Urinary bladder (tissue), 4 donors: ENCODE results near the gene IFT22. TPM values are rescaled to one million over a fixed set of nuclear protein-coding genes. Genes with fewer than 3 reads are reported as not detected.
A peak's percentile ranks its signal among the peaks of the same experiment; 100 is the strongest.

Experiments used
- DNase-seq: peaks from one replicate; pipeline ENCODE4 v3.0.0-alpha.2; 2015; ENCODE audit errors: extremely low spot score
- H3K27ac ChIP-seq: one replicate; pipeline ENCODE4 v1.5.1; 2013; ENCODE audit warnings: low read depth, mild to moderate bottlenecking, moderate library complexity
- H3K36me3 ChIP-seq: one replicate; pipeline ENCODE4 v1.6.1; 2013; ENCODE audit warnings: mild to moderate bottlenecking, moderate library complexity; ENCODE audit not compliant: insufficient read depth
- H3K4me1 ChIP-seq: one replicate; pipeline ENCODE4 v1.6.1; 2013; ENCODE audit warnings: mild to moderate bottlenecking, moderate library complexity; ENCODE audit not compliant: insufficient read depth
- H3K4me3 ChIP-seq: one replicate; pipeline ENCODE4 v1.5.1; 2013; ENCODE audit warnings: low read depth, low read length
- WGBS: extraction: QIAGEN DNeasy Blood & Tissue Kit; methylation state at CpG from one replicate; pipeline ENCODE4 v1.1.7; 2013; 5-methylcytosine and 5-hydroxymethylcytosine counted together
- polyA plus RNA-seq: library from polyadenylated mRNA; stranded (reverse); fragments of 200-250 nt; gene quantifications from one replicate; pipeline ENCODE4 v1.2.3, GENCODE V29; 2013
- total RNA-seq: library from RNA; depleted of rRNA; stranded (reverse); fragments of >200 nt; gene quantifications from one replicate; pipeline ENCODE4 v1.2.3, GENCODE V29; 2014
- donor health status: healthy with polysubstance abuse.
- donor health status: healthy.

The IFT22 gene
- total and polyA plus RNA-seq, 2 donors, result 28.2 to 32.9 TPM

DNA sequence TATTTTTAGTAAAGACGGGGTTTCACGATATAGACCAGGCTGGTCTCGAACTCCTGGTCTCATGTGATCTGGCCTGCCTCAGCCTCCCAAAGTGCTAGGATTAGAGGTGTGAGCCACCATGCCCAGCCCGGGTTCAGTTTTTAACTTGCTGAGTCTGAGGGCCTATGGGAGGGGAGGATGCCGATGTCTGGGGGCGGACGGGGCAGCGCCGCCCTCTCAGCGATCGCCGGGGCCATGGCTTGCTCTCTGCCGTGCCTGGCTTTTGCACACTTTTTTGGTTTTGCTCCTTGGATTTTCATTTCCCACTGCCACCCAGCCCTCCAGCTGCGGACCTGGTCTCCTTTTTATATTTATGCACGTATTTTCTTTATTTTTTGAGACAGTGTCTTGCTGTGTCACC, 25.9 kb upstream of the IFT22 start:
- DNase-seq, result no peak
- H3K36me3 ChIP-seq, result no peaks in the 10 kb centered on the region
- no peak overlapping the region for H3K27ac ChIP-seq
- 92% methylated on average over 15 of the region's 15 CpGs for WGBS
- H3K4me1 ChIP-seq, result no peaks in the 10 kb centered on the region
- no peak overlapping the region for H3K4me3 ChIP-seq

DNA sequence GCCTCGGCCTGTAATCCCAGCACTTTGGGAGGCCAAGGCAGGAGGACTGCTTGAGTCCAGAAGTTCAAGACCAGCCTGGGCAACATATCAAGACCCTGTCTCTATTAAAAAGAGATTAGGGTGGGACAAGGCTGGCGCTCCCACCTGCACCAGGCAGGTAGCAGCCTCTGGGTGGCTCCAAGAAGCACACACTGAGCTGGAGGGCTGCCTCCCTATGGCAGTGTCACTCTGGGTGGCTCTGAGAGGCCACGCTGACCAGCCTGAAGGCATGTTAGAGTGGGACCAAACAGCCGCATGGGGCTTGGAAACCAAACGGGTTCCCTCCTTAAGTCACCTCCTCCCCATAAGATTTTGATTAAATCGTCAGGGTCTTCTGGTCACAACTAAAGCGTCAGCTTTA, 21.3 kb upstream of the IFT22 start:
- Histone ChIP-seq H3K36me3 (no peaks in the 10 kb centered on the region), H3K4me3 (no peak overlapping the region), H3K27ac (no peak overlapping the region), H3K4me1 (no peaks in the 10 kb centered on the region)
- WGBS, result 74% methylated on average over 7 of the region's 7 CpGs
- no peak for DNase-seq

DNA sequence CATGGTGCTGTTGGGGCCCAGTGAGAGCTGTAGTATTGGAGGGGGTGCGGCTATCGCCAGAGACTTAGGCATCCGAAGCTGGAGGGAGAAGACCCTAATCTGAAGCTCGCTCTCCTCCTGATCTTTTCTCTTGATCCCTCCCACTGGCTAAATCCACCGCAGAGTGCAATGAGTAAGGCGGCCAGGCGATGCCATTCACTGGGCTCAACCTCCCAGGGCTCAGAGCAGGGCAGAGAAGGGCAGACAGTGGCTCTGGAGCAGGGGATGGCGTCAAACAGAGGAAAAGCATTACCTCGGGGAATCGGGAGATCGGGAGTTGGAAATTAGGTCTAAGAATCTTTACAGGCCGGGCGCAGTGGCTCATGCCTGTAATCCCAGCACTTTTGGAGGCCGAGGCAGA, 18.8 kb upstream of the IFT22 start:
- H3K4me1 ChIP-seq, result no peaks in the 10 kb centered on the region
- DNase-seq, result no peak
- H3K36me3 ChIP-seq, result no peaks in the 10 kb centered on the region
- WGBS, result 79% methylated on average over 14 of the region's 14 CpGs
- H3K4me3 ChIP-seq, result no peak overlapping the region
- H3K27ac ChIP-seq, result no peak overlapping the region

DNA sequence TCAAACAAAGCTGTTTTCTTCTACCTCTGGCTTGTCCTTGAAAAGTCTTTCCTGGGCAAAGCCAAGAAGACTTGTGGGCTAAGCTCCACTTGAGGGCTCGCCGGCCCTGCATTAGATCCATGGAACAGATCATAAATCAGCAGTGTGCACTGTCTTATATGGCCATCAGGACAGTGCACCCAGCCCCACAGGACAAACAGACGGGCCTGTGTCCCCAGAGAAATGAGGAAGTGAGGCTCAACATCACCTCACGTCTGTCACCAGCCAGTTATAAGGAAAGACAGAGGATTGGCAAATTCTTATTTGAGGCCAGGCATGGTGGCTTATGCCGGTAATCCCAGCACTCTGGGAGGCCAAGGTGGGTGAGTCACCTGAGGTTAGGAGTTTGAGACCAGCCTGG, 12.3 kb upstream of the IFT22 start:
- H3K36me3 ChIP-seq, result no peaks in the 10 kb centered on the region
- H3K4me3 ChIP-seq, result no peak overlapping the region
- no peaks in the 10 kb centered on the region for H3K4me1 ChIP-seq
- H3K27ac ChIP-seq, result no peak overlapping the region
- WGBS, result 53% methylated on average over 5 of the region's 5 CpGs
- no peak for DNase-seq

DNA sequence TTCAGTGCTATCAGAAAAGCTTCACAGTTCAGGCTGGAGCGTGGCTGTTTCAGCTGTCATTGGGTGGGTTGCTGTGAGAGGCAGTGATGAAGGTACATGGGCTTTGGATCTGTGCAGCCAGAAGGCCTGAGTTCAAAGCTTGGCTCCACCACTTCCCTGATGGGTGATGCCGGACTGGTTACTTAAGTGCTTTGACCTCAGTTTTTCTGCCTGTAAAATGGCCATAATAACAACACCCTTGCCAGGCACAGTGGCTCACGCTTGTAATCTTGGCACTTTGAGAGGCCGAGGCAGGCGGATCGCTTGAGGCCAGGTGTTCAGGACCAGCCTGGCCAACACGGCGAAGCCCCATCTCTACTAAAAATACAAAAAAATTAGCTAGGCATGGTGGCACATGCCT, 10.4 kb upstream of the IFT22 start:
- DNase-seq, result no peak
- 92% methylated on average over 8 of the region's 8 CpGs for WGBS
- H3K36me3 ChIP-seq, result no peaks in the 10 kb centered on the region
- H3K4me3 ChIP-seq, result no peak overlapping the region
- no peaks in the 10 kb centered on the region for H3K4me1 ChIP-seq
- H3K27ac ChIP-seq, result no peak overlapping the region

DNA sequence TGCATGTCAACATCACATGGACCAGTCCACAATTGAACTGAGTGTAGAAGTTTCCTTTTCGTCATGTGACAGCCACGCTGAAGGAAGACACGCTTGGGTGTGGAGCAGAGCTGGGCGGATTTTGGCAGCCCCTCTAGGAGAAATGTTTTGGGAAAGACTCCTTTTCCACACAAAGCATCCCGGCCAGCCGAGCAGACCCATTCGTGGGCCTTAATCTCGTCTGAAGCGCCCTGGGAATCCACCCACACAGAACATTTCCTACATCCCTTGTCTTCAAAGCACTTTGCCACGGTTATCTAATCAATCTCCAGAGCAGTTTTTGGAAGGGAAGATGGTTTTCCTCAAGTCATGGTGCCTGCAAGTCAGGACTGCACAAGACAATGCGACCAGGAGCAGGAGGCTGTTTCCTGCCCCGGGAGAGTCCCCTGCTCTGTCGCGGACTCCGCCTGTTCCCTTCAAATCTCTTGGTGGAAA, 8.4 kb upstream of the IFT22 start:
- no peak for DNase-seq
- Histone ChIP-seq H3K36me3 (no peaks in the 10 kb centered on the region), H3K27ac (no peak overlapping the region), H3K4me1 (no peaks in the 10 kb centered on the region), H3K4me3 (no peak overlapping the region)
- WGBS, result 32% methylated on average over 15 of the region's 15 CpGs

DNA sequence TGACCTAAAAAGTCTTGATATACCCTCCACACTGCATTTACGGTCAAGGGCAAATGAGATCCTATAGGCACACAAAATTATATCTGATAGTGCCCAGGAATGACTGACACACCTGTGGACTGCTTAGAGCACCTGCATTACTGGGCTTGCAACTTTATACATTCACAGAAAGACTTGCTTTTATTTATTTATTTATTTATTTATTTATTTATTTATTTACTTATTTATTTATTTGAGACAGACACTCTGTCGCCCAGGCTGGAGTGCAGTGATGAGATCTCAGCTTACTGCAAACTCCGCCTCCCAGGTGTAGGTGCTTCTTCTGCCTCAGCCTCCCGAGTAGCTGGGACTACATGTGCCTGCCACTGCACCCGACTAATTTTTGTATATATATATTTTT, 6.5 kb upstream of the IFT22 start:
- H3K4me1 ChIP-seq, result no peaks in the 10 kb centered on the region
- no peak overlapping the region for H3K4me3 ChIP-seq
- DNase-seq, result no peak
- no peaks in the 10 kb centered on the region for H3K36me3 ChIP-seq
- WGBS, result 90% methylated on average over 5 of the region's 5 CpGs
- no peak overlapping the region for H3K27ac ChIP-seq

DNA sequence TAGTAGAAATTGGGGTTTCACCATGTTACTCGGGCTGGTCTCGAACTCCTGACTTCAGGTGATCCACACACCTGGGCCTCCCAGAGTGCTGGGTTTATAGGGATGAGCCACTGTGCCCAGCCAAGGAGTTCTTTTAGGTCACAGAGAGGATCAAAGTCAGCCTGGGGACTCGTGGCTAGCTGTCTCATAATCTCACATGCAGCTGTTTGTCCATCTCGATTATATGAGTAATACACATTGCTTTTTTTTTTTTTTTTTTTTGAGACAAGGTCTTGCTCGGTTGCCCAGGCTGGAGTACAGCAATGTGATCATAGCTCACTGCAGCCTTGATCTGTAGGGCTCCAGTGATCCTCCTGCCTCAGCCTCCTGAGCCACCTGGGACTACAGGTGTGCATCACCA, 2.2 kb downstream of the IFT22 start:
- WGBS, result 66% methylated on average over 5 of the region's 5 CpGs
- DNase-seq, result no peak
- Histone ChIP-seq H3K4me1 (peaks cover 2% of the 10 kb centered on the region), H3K36me3 (no peaks in the 10 kb centered on the region), H3K27ac (no peak overlapping the region), H3K4me3 (no peak overlapping the region)

DNA sequence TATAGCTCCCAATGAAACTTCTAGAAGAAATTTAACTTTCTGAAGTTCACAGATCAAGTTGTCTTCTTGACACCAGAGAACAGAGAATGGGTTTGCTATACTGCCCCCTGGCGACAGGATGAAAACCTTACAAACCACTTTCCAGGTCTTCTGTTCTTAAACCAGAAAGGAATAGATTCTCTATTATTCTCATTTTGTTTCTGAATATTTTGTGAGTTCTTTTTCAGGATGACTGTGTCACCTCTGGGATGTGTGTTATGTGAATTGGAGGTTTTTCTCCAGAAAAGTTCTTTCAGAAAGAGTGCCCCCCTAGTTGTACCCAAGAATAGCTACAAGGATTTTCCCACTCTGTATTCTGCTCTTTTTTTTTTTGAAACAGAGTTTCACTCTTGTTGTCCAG, 6.3 kb downstream of the IFT22 start:
- H3K4me1 ChIP-seq, result no peaks in the 10 kb centered on the region
- no peak overlapping the region for H3K4me3 ChIP-seq
- 8% methylated on average over 1 of the region's 1 CpG for WGBS
- DNase-seq, result no peak
- H3K36me3 ChIP-seq, result no peaks in the 10 kb centered on the region
- no peak overlapping the region for H3K27ac ChIP-seq

DNA sequence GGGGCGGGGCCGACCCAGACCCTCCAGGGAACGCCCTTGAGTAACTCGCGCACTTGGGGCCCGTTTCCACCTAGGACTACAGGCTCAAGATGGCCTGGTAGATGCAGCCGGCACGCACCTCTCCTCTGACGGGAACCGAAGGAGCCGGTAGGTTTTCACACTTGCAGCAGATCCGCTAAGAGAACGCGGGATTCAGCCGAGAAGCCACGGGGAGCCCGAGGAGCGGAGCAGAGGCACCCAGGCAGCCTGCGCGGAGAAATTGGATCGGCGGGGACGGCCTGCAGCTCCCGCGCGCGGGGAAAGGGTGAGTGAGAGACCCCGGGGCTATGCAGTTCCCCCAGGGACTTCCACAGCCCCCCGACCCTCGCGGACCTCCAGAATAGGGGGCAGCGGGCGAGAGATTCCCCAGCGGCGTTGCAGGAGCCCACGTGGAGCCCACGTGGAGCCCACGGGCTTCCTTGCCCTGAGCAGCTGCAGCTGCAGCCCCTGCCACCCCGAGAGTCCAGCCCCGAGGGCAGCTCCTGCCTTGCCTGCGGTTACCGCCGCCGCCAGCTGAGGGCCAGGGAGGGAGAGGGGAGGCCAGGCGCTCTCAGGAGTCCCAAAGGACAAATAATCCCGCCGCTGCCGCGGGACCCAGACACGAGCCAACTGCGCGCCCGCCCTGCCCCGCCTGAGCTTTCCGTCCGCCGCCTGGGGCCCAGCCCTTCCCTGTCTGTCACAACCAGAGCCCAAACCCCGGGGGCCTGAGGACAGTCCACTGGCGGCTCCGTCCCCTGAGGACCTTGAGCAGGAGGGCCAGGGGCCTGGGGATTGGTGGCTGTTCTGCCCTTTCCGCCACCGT, 13.1 kb downstream of the IFT22 start:
- peak overlapping the region; percentile 31 for H3K4me3 ChIP-seq
- no peak overlapping the region for H3K27ac ChIP-seq
- no peaks in the 10 kb centered on the region for H3K36me3 ChIP-seq
- no peak for DNase-seq
- 5% methylated on average over 62 of the region's 62 CpGs for WGBS
- peaks cover 1% of the 10 kb centered on the region for H3K4me1 ChIP-seq

DNA sequence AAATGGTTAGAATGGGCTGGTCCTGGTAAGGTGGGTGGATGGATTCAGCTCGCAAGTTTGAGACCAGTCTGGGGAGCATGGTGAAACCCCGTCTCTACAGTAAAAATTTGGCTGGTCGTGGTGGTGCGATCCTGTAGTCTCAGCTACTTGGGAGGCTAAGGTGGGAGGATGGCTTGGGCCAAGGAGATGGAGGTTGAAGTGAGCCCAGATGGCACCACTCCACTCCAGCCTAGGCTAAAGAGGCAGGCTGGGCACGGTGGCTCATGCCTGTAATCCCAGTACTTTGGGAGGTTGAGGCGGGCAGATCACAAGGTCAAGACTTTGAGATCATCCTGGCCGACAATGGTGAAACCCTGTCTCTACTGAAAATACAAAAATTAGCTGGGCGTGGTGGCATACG, 15.3 kb downstream of the IFT22 start:
- Histone ChIP-seq H3K4me1 (peaks cover 1% of the 10 kb centered on the region), H3K36me3 (no peaks in the 10 kb centered on the region), H3K27ac (no peak overlapping the region), H3K4me3 (no peak overlapping the region)
- DNase-seq, result no peak
- 96% methylated on average over 9 of the region's 9 CpGs for WGBS

DNA sequence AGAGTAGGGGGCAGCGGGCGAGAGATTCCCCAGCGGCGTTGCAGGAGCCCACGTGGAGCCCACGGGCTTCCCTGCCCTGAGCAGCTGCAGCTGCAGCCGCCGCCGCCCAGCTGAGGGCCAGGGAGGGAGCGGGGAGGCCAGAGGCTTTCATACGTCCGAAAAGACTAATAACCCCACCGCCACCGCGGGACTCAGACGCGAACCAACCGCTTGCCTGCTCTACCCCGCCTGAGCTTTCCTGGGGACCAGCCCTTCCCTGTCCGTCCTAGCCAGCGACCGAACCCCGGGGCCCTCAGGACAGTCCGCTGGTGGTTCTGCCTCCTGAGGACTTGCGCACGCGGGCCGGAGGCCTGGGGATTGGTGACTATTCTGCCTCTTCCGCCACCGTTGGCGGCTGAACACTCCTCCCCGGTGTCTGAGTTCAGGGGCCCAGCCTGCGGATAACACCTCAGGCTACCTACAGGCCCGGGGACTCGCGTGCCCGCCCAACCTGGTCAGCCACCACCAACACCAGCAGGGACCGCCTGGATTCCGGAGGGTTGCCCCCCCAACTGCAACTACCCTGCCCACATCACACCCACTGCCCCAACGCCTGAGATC, 18.4 kb downstream of the IFT22 start:
- 6% methylated on average over 40 of the region's 40 CpGs for WGBS
- DNase-seq, result no peak
- H3K4me3 ChIP-seq, result no peak overlapping the region

DNA sequence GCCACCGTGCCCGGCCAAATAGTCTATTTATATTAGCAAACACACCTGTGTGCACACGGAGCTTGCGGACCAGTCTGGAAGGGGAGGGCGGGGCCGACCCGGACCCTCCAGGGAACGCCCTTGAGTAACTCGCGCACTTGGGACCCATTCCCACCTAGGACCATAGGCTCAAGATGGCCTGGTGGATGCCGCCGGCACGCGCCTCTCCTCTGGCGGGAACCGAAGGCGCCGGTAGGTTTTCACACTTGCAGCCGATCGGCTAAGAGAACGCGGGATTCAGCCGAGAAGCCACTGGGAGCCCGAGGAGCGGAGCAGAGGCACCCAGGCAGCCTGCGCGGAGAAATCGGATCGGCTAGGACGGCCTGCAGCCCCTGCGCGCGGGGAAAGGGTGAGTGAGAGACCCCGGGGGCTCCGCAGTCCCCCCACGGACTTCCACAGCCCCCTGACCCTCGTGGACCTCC, 18.9 kb downstream of the IFT22 start:
- Histone ChIP-seq H3K4me3 (no peak overlapping the region), H3K27ac (no peak overlapping the region), H3K4me1 (peaks cover 1% of the 10 kb centered on the region), H3K36me3 (no peaks in the 10 kb centered on the region)
- 3% methylated on average over 37 of the region's 37 CpGs for WGBS
- no peak for DNase-seq

More for the DNA sequence above, 18.4 kb downstream of the IFT22 start:
- Histone ChIP-seq H3K27ac (no peak overlapping the region), H3K4me1 (peaks cover 1% of the 10 kb centered on the region), H3K36me3 (no peaks in the 10 kb centered on the region)
